Stimulated activated naive CD8-positive, alpha-beta T cell treated with anti-CD3 and anti-CD28 coated beads, Interleukin-15, amount 100 ng/mL, for 72 hours (primary cell): ENCODE results near the gene ZNF423.
A peak's percentile ranks its signal among the peaks of the same experiment; 100 is the strongest.

Experiments
- ATAC-seq: fragments of 150-1000 bp; cut with Tn5 transposase; 2 replicates; pipeline ENCODE4 v1.10.0; 2021; ENCODE audit warnings: mild to moderate bottlenecking, moderate library complexity
- DNase-seq, 2 donors: peaks; one replicate each; pipeline ENCODE4 v3.0.0; 2021 to 2022
- H3K27ac Mint-ChIP-seq, 2 donors: one replicate each; pipeline ENCODE4 v1.8.0; 2022; ENCODE audit warnings: mild to moderate bottlenecking in 2 of 2, mixed read lengths in 2 of 2, moderate library complexity in 2 of 2
- H3K27me3 Mint-ChIP-seq: one replicate; pipeline ENCODE4 v1.8.0; 2022; ENCODE audit warnings: mixed read lengths
- H3K4me1 Mint-ChIP-seq: one replicate; pipeline ENCODE4 v1.8.0; 2022; ENCODE audit warnings: mild to moderate bottlenecking, mixed read lengths
- H3K4me3 Mint-ChIP-seq, 2 donors: one replicate each; pipeline ENCODE4 v1.8.0; 2022; ENCODE audit warnings: mild to moderate bottlenecking in 2 of 2, mixed read lengths in 2 of 2, moderate library complexity in 1 of 2
- H3K9me3 Mint-ChIP-seq, 2 donors: one replicate each; pipeline ENCODE4 v1.8.0; 2022; ENCODE audit warnings: mixed read lengths in 2 of 2

The ZNF423 gene

DNA sequence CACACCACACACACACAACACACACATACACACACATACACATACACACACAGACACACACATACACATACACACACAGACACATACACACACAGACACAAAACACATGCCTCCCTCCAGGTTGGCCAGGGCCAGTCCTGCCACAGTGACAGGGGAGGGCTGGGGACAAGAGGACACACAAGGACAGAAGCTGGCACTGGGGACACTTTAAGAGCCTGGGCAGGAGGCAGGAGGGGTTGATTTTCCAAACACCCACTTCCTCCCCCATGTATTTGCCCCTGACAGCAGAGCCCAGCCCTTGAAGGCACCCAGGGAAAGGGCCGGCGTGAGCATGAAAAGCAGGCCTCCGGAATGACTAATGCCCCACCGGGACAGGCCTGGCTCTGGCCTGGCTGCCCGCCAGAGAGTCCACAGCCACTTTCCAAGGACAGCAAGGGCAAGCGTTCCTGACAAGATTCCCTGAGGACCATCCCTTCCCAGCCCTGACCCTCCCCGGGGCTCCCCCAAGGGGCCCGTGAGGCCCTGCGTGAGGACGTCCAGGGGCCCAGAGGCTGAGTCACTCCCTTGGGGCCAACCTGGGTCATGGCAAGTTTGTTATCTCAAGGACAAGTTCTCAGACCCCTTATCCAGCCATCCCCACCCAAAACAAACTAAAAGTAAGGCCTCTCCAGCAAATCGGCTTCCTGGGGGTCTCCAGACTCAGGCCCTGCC is 235.6 kb downstream of the ZNF423 start:
- H3K4me1 Mint-ChIP-seq, result no peaks in the 10 kb centered on the region
- peak; percentile 14 for ATAC-seq
- H3K27me3 Mint-ChIP-seq, result no peaks in the 10 kb centered on the region
- H3K27ac Mint-ChIP-seq, result peak overlapping the region in 1 of 2 donors; percentile 43
- H3K4me3 Mint-ChIP-seq, result no peak overlapping the region
- no peaks in the 10 kb centered on the region for H3K9me3 Mint-ChIP-seq
- DNase-seq, result no peak

DNA sequence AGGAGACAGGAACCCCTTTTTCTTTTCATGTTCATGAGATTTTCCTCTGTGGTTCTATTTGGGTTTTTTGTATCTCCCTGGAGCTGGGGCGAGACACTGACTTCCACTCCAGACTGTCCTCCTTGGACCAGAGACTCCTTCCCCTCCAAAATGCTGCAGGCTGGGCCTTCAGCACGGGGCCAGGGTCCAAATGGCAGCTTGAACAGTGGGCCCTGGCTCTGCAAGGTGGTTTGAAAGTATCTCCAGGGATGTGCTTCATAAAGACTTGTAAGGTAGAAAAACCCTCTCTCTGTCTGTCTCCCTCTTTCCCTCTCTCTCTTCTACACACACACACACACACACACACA is 236.1 kb downstream of the ZNF423 start:
- ATAC-seq (no peak), DNase-seq (no peak)
- Mint-ChIP-seq H3K27ac (no peak overlapping the region), H3K27me3 (no peaks in the 10 kb centered on the region), H3K4me3 (no peak overlapping the region), H3K9me3 (no peaks in the 10 kb centered on the region), H3K4me1 (no peaks in the 10 kb centered on the region)

DNA sequence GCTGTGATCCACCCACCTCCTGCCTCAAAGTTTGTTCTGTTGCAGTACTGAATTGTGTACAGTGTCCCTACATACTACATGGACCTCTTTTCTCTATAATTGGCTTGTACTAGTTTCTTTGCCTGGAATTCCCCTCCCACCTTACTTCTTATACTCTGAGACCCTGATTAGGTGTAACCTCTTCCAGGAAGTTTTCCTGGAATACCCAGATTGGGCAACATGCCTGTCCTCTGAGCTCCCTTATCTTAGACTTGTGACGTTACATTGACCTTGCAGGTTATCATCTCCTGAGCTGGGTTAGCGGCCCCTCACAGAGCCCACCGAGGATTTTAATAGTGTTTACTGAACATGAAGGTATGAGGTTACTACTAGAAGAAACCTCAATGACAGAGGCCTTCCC is 237.0 kb downstream of the ZNF423 start:
- DNase-seq (no peak), ATAC-seq (no peak)
- Mint-ChIP-seq H3K27me3 (no peaks in the 10 kb centered on the region), H3K4me1 (no peaks in the 10 kb centered on the region), H3K9me3 (no peaks in the 10 kb centered on the region), H3K4me3 (no peak overlapping the region), H3K27ac (no peak overlapping the region)

DNA sequence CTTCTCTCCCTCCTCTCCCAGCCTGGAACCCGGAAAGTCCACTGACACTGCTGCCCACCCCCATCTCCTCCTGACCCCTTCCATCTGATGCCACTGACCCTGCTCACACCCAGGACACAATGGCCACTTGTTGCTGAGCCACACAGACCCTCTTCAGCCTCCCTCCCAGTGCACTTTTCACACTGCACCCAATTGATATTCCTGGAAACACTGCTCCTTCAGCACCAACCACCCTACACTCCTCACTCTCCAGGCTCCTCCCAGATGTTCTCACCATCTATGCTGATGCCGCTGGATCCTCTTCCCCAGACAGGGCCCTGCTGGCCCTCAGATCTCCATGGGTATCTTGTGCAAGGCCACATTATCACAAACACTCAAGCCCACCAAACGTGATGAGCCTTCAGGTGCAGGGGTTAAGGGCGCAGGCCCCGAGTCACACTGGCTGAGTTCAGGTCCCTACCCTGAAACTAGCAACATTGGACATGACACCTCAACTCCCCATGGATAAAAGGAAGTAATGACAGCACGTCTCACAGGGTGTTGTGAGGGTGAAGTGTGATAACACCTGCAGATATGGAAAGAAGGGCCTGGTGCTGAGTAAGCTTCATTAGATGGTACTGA is 238.1 kb downstream of the ZNF423 start:
- no peaks in the 10 kb centered on the region for H3K27me3 Mint-ChIP-seq
- no peak overlapping the region for H3K4me3 Mint-ChIP-seq
- H3K27ac Mint-ChIP-seq, result no peak overlapping the region
- DNase-seq (no peak), ATAC-seq (no peak)
- H3K4me1 Mint-ChIP-seq, result no peaks in the 10 kb centered on the region
- no peaks in the 10 kb centered on the region for H3K9me3 Mint-ChIP-seq

DNA sequence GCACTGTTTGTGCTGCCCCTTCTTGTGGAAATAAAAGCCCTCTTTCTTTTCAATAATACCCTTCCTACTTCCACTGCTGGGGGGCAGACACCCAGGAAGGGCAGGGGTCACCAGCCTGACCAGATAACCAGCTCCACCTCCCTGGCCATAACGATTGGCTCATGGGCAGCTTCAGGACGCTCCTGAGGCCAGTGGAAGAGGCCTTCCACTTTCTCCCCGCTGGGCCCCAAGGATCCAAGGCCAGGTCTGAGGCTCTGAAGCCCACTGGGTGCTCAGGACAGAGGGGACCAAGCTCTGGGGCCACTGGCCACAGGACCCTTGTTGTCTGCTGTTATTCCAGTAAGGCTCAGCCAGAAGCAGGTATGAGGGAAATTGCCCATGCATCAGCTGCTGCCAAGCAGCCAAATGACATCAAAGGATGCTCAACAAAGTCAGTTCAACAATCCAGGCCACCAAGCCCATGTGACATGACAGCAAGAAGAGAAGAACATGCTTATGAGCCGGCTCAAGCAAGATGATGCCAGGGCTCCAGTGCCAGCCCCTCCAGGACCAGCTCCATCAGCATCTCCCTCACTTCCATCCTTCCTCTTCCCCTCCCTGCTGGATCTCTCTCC is 238.8 kb downstream of the ZNF423 start:
- no peaks in the 10 kb centered on the region for H3K4me1 Mint-ChIP-seq
- peak in 1 of 2 donors; percentile 2 for DNase-seq
- H3K27me3 Mint-ChIP-seq, result no peaks in the 10 kb centered on the region

DNA sequence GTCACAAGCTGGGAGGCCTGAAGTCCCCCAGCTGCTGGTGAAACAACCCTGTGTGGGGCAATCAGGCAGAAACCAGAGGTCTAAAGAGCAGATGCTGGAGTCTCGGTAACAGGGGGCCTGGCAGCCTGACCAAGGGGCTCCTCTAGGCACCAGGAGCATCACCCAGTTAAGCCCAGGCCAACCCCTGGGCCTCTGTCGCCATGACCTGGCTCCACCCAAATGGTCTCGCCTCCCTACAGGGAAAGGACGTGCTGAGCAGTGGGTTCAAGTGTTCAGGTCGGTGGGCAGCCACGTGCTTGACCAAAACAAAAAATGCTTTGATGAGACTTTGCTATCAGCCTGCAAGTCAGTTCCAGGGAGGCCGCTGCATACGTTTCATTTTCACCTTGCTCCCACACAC is 240.3 kb downstream of the ZNF423 start:
- Mint-ChIP-seq H3K9me3 (no peaks in the 10 kb centered on the region), H3K27ac (no peak overlapping the region), H3K4me3 (no peak overlapping the region), H3K4me1 (no peaks in the 10 kb centered on the region), H3K27me3 (no peaks in the 10 kb centered on the region)
- no peak for ATAC-seq
- no peak for DNase-seq

More for the DNA sequence above, 238.8 kb downstream of the ZNF423 start:
- Mint-ChIP-seq H3K4me3 (no peak overlapping the region), H3K27ac (no peak overlapping the region), H3K9me3 (no peaks in the 10 kb centered on the region)
- no peak for ATAC-seq

DNA sequence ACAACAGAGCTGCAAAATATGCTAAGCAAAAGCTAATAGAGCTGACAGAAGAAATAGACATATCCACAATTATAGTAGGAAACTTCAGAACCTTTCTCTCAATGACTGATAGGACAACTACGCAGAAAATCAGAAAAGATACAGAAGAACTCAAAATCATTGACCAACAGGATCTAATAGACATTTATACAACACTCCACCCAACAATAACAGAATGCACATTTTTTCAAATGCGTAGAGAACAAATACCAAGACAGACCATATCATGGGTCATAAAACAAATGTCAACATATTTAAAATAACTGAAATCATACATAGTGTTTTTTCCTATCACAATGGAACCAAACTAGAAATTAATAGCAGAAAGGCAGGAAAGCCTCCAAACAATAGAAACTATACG is 244.9 kb downstream of the ZNF423 start:
- H3K27me3 Mint-ChIP-seq, result peaks cover 16% of the 10 kb centered on the region
- no peak for ATAC-seq
- no peak for DNase-seq
- no peaks in the 10 kb centered on the region for H3K9me3 Mint-ChIP-seq
- no peaks in the 10 kb centered on the region for H3K4me1 Mint-ChIP-seq
- no peak overlapping the region for H3K27ac Mint-ChIP-seq
- H3K4me3 Mint-ChIP-seq, result no peak overlapping the region

DNA sequence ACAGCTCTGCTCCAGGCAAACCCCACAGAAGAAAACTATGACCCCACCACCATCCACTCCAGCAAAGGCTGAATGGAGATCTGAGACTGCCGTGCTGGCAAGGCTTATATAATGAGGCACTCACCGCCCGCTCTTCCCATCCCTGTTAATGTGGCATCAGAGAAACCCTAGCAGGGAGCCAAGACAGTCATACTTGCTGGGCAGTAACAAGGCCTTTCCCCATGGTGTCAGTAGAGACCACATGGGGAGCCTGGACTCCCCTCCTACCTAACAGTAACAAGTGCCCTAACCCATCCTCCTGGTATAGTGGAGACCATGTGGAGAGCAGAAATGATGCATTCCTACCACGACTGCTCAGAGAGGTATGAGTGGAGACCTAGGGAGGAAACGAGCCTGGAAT is 247.1 kb downstream of the ZNF423 start:
- H3K4me3 Mint-ChIP-seq, result no peak overlapping the region
- H3K27me3 Mint-ChIP-seq, result peaks cover 24% of the 10 kb centered on the region
- no peak for DNase-seq

DNA sequence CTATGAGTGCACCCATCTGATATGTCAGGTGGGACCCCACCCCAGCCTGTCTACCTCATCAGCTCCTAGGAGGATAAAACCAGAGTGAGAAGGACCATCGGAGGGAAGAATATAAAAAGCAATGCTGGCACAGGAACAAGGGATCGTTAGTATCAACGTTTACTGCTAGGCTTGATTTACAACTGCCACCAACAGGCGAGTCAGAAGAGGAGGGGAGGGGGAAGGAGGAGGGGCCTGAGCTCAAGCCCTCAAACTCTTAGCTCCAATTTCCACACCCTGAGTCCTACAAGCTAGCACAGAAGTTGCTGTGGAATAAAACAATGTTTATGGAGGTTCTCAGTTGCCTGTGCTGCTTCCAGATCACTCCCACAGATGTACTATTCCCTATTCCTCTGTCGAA is 247.8 kb downstream of the ZNF423 start:
- no peaks in the 10 kb centered on the region for H3K9me3 Mint-ChIP-seq
- no peaks in the 10 kb centered on the region for H3K4me1 Mint-ChIP-seq
- H3K27me3 Mint-ChIP-seq, result peaks cover 24% of the 10 kb centered on the region
- no peak overlapping the region for H3K4me3 Mint-ChIP-seq
- H3K27ac Mint-ChIP-seq, result no peak overlapping the region
- no peak for ATAC-seq
- no peak for DNase-seq

More for the DNA sequence above, 247.1 kb downstream of the ZNF423 start:
- Mint-ChIP-seq H3K4me1 (no peaks in the 10 kb centered on the region), H3K27ac (no peak overlapping the region), H3K9me3 (no peaks in the 10 kb centered on the region)
- ATAC-seq, result no peak

DNA sequence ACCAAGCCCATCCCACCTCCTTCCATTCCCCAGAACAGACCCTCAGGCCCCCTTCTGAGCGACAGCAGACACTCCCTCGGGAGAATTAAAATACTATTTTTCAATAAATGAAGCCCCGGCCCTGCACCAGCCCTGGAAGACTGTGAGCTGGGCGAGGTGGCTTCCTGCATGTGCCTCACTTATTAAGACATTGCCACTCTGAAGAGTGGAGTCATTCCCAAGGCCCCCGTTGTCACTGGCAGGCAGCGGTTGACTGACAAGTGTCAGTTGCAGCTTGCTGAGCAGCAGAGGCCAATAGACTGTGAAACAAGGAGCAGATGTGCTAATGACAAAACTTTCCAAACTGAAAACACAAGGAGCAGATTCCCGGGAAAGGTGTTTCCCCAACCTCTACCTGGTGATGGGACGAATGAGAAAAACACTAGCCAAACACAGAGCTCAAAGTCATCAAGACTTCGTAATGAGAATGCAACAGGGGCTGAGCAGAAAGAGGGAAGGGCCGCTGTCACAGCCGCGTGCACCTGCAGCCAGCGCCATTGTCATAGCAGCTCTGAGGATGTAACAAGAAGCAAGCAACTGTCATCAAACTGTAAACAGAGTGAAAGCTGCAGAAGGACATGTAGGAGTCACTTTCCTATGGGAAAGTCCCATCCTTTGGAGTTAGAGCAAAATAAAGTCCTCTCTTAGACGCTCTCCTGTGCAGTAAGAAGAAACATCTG is 250.2 kb downstream of the ZNF423 start:
- ATAC-seq (no peak), DNase-seq (no peak)
- no peak overlapping the region for H3K4me3 Mint-ChIP-seq
- H3K9me3 Mint-ChIP-seq, result no peaks in the 10 kb centered on the region
- no peaks in the 10 kb centered on the region for H3K4me1 Mint-ChIP-seq
- peaks cover 24% of the 10 kb centered on the region for H3K27me3 Mint-ChIP-seq
- peak overlapping the region; percentile 37 to 72 for H3K27ac Mint-ChIP-seq

DNA sequence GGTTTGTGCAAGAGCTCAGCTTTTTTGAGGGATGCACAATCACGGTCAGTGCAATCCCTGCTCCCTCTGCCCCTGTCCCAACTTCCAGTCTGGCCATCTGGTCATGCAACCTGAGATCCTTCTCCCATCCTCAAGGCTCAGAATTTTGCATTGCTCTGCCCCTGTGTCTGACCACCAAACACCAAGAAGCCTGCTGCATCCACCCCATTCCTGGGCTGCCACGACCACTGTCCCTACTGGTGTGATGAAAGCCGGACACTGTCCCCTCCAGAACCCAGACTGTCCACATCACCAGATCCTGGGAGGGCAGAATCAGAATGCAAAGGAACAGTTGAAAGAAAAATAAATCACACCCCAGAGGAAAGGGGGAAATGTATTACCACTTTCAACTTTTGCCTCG is 251.3 kb downstream of the ZNF423 start:
- no peaks in the 10 kb centered on the region for H3K9me3 Mint-ChIP-seq
- no peak overlapping the region for H3K27ac Mint-ChIP-seq
- ATAC-seq, result no peak
- no peaks in the 10 kb centered on the region for H3K4me1 Mint-ChIP-seq
- DNase-seq, result no peak
- H3K27me3 Mint-ChIP-seq, result peaks cover 24% of the 10 kb centered on the region
- no peak overlapping the region for H3K4me3 Mint-ChIP-seq

DNA sequence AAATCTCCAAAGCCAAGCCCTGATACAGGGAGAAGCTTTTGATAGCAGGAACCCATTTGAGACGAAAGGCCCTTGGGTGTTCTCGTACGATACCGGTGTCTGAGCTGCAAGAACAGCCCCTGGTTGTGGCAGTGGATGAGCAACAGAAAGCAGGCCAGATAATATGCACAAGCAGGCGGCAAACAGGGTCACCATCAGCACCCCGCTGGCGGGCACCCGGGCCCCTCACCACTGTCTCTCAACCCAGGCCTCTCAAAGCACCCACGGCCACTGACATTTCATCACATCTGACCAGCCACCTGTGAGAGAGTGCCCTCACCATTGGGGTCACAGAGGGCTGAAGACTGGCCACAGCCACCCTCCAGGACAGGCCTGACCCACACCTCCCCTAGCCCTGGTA is 252.0 kb downstream of the ZNF423 start:
- Mint-ChIP-seq H3K4me3 (no peak overlapping the region), H3K27me3 (peaks cover 24% of the 10 kb centered on the region), H3K4me1 (no peaks in the 10 kb centered on the region), H3K9me3 (no peaks in the 10 kb centered on the region), H3K27ac (peak overlapping the region in 1 of 2 donors; percentile 80)
- ATAC-seq, result peak; percentile 33
- DNase-seq, result no peak

DNA sequence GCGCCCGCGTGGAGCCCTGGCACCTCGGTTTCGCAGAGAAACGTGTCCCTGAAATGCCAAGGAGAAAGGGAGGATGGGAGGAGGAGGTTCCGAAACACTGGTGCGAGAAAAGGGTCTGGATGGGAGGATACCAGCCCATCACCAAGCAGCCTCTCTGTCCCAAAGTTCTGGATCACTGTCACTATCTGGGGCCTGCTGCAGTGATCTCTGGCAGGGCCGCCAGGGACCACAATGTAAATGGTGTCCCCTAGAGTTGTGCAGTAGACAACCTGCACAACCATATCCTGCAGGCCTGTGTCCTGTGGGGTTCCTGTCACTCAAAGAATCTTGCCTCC is 253.0 kb downstream of the ZNF423 start:
- no peak for ATAC-seq
- Mint-ChIP-seq H3K27me3 (peaks cover 18% of the 10 kb centered on the region), H3K4me3 (no peak overlapping the region), H3K4me1 (no peaks in the 10 kb centered on the region), H3K9me3 (no peaks in the 10 kb centered on the region), H3K27ac (no peak overlapping the region)
- no peak for DNase-seq

DNA sequence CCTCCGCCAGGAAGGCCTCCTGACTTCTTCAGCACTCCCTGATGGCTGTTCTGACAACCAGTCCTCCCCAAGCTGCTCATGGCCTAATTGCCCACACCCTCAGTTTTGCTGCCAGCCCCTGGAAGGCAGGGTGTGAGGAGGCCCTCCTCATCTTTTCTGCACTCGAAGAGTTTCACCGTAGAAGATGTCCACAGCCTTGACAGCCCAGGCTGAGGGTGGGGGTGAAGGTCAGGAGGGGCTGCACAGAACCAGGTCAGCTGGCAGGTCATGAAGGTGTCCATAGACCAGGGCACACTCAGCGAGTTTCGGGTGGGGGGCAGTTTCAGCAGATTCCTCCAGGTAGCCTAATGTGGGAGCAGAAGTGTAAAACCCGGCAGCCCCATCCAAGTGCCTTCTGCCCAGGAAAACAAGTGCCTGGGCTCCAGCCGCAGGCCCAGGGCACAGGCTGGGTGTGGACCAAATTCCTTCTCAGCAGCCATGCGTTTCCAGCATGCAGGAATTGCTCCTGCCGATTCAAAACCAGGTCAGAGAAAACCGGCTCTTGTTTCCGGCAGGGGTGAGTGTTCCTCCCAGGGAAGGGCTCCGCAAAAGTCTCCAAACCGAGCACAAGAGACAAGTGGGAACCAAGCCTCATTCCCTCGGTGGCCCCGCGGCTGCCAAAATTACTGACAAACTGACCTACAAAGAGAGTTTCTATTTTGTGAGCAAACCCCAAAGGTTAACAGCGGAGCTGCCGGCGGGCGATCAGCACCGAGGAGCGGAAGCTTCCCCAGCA is 253.5 kb downstream of the ZNF423 start:
- Mint-ChIP-seq H3K4me3 (no peak overlapping the region), H3K27me3 (peaks cover 14% of the 10 kb centered on the region), H3K4me1 (no peaks in the 10 kb centered on the region), H3K27ac (peak overlapping the region in 1 of 2 donors; percentile 90), H3K9me3 (no peaks in the 10 kb centered on the region)
- DNase-seq (no peak), ATAC-seq (no peak)

DNA sequence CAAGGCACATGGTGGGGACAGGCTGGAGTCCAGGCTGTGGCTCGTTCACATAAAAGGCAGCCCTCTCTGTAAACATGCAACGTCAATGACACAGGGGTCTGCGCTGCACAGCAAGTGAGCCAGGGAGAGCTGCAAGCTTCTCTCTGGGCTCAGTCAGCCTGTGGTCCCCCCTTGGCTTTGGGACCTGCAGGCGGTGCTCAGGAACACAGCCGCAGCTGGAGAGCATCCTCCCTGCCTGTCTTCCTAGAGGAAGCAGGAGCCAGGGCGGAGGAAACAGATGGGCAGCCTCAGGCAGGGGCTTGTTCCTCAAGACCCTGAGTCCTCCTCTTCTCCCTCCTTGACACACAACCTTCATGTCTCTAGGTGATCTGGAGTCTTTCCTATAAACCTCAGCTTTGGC is 254.3 kb downstream of the ZNF423 start:
- no peaks in the 10 kb centered on the region for H3K9me3 Mint-ChIP-seq
- no peak overlapping the region for H3K27ac Mint-ChIP-seq
- peaks cover 14% of the 10 kb centered on the region for H3K27me3 Mint-ChIP-seq
- ATAC-seq (no peak), DNase-seq (no peak)
- H3K4me3 Mint-ChIP-seq, result no peak overlapping the region
- no peaks in the 10 kb centered on the region for H3K4me1 Mint-ChIP-seq
